ENCODE measurements around the gene CGGBP1.

The CGGBP1 gene

DNA sequence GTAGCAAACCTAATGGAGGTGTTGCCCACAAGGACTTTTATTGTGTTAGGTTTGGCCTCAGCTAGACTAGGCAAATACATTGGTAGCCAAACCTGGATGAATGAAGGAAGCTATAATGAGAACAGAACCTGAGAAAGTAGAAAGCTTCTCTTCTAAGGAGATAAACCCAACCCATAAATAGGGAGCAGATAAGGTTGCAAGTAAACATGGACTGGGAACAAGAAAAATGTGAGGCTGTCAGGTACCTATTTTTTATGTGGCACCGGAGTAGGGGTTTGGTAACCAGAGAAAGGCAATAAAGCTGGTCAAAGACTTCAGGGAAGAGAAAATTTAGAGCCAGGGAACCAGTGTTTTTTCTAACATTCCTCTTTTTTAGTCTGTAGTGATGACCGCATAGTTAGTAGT, 25.3 kb upstream of the CGGBP1 start:
- DNase-seq (ENCODE audit: low spot score): no peak
- in situ Hi-C loops (cut with MboI; ENCODE audit: low sequenced_read_pairs, unreplicated experiment): no loop called here
- TF ChIP-seq, protein P1, sequence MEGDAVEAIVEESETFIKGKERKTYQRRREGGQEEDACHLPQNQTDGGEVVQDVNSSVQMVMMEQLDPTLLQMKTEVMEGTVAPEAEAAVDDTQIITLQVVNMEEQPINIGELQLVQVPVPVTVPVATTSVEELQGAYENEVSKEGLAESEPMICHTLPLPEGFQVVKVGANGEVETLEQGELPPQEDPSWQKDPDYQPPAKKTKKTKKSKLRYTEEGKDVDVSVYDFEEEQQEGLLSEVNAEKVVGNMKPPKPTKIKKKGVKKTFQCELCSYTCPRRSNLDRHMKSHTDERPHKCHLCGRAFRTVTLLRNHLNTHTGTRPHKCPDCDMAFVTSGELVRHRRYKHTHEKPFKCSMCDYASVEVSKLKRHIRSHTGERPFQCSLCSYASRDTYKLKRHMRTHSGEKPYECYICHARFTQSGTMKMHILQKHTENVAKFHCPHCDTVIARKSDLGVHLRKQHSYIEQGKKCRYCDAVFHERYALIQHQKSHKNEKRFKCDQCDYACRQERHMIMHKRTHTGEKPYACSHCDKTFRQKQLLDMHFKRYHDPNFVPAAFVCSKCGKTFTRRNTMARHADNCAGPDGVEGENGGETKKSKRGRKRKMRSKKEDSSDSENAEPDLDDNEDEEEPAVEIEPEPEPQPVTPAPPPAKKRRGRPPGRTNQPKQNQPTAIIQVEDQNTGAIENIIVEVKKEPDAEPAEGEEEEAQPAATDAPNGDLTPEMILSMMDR (IDR thresholded peaks at IDR 0.05; ENCODE audit: borderline replicate concordance, control extremely low read depth, extremely low read depth, insufficient read depth, missing control alignments): no peak

DNA sequence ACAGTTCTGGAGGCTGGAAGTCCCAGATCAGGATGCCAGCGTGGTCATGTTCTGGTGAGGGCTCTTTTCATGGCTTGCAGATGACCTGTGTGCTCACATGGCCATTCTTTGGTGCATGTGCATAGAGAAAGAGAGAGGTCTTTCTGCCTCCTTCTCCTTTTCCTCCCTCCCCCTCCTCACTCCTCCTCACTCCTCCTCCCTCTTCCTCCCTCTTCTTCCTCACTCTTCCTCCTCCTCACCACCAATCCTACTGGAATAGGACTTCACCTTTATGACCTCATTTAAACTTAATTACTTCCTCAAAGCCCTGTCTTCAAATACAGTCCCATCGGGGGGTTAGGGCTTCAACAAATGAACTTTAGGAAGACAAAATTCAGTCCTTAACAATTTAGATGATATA, 24.0 kb upstream of the CGGBP1 start:
- in situ Hi-C loops (cut with MboI; ENCODE audit: low sequenced_read_pairs, unreplicated experiment): no loop called here
- DNase-seq (ENCODE audit: low spot score): no peak
- TF ChIP-seq, protein P1 (IDR thresholded peaks at IDR 0.05; ENCODE audit: borderline replicate concordance, control extremely low read depth, extremely low read depth, insufficient read depth, missing control alignments): no peak

DNA sequence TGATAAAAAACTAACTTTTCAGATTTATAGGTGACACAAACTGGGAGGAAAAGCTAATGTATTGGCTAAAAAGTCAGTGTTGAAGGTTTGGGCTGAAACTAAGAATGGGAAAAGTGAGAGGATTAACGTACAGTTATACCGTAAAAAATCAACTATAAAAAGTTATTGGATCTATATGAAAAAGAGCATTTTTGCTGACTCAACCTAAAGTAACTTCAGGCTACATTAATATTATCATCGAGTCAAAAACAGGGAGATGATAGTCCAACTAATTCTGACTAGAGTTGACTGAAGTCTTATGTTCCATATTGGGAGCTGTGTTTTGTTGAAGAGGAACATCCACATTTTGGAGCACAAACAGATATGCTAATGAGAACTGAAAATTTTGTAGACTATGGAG, 20.1 kb upstream of the CGGBP1 start:
- in situ Hi-C loops (cut with MboI; ENCODE audit: low sequenced_read_pairs, unreplicated experiment): no loop called here
- TF ChIP-seq, protein P1 (IDR thresholded peaks at IDR 0.05; ENCODE audit: borderline replicate concordance, control extremely low read depth, extremely low read depth, insufficient read depth, missing control alignments): no peak
- no peak for DNase-seq (ENCODE audit: low spot score)

DNA sequence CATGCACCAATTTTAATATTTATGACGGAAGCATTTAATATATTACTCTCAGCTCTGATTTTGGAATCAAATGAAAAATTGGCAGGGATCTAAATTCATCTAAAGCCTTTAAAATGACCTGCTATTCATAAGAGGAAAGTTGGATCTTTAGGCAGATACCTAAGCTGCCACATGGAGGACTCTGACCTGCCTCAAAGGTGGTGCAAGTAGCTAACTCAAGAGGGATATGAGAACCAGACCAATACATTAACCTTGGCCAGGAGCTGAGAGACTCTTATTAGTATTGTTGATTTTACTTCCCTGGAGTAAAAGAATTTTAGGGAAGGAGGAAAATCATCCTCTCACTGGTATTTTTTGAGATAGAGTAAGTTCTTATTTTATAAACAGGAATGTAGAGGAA, 17.9 kb upstream of the CGGBP1 start:
- in situ Hi-C loops (cut with MboI; ENCODE audit: low sequenced_read_pairs, unreplicated experiment): no loop called here
- DNase-seq (ENCODE audit: low spot score): no peak
- TF ChIP-seq, protein P1 (IDR thresholded peaks at IDR 0.05; ENCODE audit: borderline replicate concordance, control extremely low read depth, extremely low read depth, insufficient read depth, missing control alignments): no peak

DNA sequence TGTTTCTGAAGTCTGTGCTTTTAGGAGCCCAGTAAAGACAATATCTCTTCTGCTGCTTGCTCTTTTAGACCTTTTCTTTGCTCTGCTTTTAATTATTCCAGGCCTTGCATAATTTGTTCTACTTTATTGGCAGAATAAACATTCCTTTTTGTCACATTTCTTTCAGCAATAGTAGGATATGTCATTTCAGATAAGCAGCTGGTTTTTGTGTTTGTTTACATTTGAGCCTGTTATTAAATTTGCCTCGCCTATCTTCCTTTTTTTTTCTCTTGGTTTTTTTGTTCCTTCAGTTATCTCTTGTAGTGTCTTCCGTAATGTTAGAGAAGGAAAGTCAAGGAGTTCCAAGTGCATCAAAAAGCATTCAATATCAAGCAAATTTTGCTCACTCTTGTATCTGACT, 16.7 kb upstream of the CGGBP1 start:
- in situ Hi-C loops (cut with MboI; ENCODE audit: low sequenced_read_pairs, unreplicated experiment): no loop called here
- DNase-seq (ENCODE audit: low spot score): no peak
- TF ChIP-seq, protein P1 (IDR thresholded peaks at IDR 0.05; ENCODE audit: borderline replicate concordance, control extremely low read depth, extremely low read depth, insufficient read depth, missing control alignments): no peak

DNA sequence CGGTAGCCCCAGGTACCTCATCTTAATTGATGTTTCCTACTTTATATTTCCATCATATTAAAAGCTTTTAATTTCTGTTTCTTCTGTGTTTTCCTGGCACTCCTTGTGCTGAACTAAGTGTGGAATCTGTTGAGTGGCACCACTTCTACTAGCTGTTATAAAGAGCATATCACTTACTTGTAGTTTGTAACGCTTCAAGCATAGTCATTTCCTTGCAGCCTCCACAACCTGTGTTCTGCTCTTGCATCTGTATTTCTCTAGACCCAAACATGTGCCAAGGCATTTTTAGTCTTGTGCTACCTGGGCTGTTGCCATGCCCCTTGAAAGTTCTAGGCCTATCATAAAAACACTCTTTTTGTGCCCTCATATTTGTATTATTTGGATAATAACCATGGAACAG, 16.3 kb upstream of the CGGBP1 start:
- in situ Hi-C loops (cut with MboI; ENCODE audit: low sequenced_read_pairs, unreplicated experiment): no loop called here
- no peak for DNase-seq (ENCODE audit: low spot score)
- TF ChIP-seq, protein P1 (IDR thresholded peaks at IDR 0.05; ENCODE audit: borderline replicate concordance, control extremely low read depth, extremely low read depth, insufficient read depth, missing control alignments): no peak

DNA sequence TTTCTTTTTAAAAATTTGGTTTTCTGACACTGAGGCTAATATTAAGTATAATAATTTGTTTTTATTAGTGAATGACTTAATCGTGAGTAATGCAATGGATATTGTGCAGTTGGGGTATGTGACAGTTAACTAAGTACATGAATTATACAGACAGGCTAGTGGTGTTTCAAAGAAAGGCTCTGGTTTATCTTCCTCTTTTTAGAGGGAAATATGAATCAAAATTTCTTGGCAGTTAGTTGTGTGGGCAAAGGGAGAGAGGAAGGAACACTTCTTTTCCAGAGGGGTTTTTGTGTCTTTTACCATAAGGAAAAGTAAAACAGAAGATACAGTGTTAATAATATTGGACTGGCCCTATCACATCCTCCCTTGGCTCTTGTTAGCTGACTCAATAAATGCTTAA, 2.9 kb upstream of the CGGBP1 start:
- TF ChIP-seq, protein P1 (IDR thresholded peaks at IDR 0.05; ENCODE audit: borderline replicate concordance, control extremely low read depth, extremely low read depth, insufficient read depth, missing control alignments): no peak
- no peak for DNase-seq (ENCODE audit: low spot score)
- in situ Hi-C loops (cut with MboI; ENCODE audit: low sequenced_read_pairs, unreplicated experiment): no loop called here

Measured in GM13976 (cell line).